Breast epithelium (tissue), 3 donors: ENCODE results near the gene C2CD2L.

Experiments
- CTCF ChIP-seq, 3 donors: fragments of 450-650 bp; IDR thresholded peaks; one replicate each; pipeline ENCODE4 v1.5.1; 2016 to 2017; ENCODE audit warnings: antibody characterized with exemption in 3 of 3, mild to moderate bottlenecking in 3 of 3, moderate library complexity in 3 of 3
- POLR2A ChIP-seq: fragments of 450-650 bp; IDR thresholded peaks from one replicate; pipeline ENCODE4 v1.6.1; 2016; ENCODE audit warnings: antibody characterized with exemption, mild to moderate bottlenecking, moderate library complexity
- POLR2AphosphoS5 ChIP-seq, 3 donors: sonication (generic); formaldehyde crosslinking; IDR thresholded peaks; one replicate each; pipeline ENCODE4 v1.6.1; 2017; ENCODE audit warnings: antibody characterized with exemption in 3 of 3

GRCh38 chr11:119062779-119063178, 44.4 kb upstream of the C2CD2L start:
- TF ChIP-seq POLR2AphosphoS5 (IDR thresholded peaks at IDR 0.05) (no peak), CTCF (IDR thresholded peaks at IDR 0.05) (no peak), POLR2A (no peak)
